ENCODE data around the gene S100A10. TPM values are rescaled to one million over a fixed set of nuclear protein-coding genes. Genes with fewer than 3 reads are reported as not detected.

The S100A10 gene
- total and polyA plus RNA-seq, 8 donors, result 415 to 1,250 (median 549) TPM

DNA sequence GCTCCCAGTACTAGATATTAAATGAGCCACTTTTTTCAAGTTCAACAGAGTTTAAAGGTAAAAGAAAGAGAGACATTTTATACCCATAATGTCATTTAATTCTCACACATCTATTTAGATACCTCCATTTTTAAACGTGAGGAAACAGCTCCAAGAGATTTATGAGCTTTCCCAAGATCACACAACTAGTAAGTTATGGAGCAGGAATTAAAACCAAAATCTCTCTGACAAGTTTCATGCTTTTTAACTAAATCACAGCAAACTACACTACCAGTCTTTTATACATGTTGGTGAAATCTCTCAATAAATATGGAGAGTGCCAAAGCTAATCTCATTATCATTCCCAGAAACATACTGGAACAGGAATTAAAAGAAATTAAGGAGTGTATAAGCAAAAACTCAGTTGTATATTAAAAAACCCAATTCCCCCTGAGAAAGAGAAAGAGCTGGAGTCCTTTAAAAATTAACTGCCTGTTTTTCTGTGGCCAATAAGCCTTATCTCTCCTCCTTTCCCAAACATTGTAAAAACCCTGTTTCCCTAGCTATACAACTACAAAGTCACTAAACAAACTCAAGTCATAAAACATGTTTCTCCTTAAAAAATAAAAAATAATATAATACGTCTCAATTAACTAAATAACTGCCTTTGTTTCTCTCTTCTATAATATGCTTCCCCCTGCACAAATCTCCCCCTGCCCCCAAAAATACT lies 57.6 kb downstream of the S100A10 start:
- Histone ChIP-seq H3K9me3 (no peaks in the 10 kb centered on the region), H3K36me3 (no peaks in the 10 kb centered on the region), H3K27ac (no peak overlapping the region), H3K4me3 (no peak overlapping the region), H3K4me1 (peaks cover 0 to 5% of the 10 kb centered on the region in 2 donors), H3K27me3 (no peaks in the 10 kb centered on the region)
- intact Hi-C loops (cut with DNase I), result loop anchor here (2.0 to 10.0 kb wide), 2 partner anchors 59 to 63 kb away; partner anchors contain the start of gene S100A10 (in 1 of the 2)
- ATAC-seq (no peak), DNase-seq (no peak)
- TF ChIP-seq, protein P1, sequence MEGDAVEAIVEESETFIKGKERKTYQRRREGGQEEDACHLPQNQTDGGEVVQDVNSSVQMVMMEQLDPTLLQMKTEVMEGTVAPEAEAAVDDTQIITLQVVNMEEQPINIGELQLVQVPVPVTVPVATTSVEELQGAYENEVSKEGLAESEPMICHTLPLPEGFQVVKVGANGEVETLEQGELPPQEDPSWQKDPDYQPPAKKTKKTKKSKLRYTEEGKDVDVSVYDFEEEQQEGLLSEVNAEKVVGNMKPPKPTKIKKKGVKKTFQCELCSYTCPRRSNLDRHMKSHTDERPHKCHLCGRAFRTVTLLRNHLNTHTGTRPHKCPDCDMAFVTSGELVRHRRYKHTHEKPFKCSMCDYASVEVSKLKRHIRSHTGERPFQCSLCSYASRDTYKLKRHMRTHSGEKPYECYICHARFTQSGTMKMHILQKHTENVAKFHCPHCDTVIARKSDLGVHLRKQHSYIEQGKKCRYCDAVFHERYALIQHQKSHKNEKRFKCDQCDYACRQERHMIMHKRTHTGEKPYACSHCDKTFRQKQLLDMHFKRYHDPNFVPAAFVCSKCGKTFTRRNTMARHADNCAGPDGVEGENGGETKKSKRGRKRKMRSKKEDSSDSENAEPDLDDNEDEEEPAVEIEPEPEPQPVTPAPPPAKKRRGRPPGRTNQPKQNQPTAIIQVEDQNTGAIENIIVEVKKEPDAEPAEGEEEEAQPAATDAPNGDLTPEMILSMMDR (IDR thresholded peaks at IDR 0.05), result no peak

DNA sequence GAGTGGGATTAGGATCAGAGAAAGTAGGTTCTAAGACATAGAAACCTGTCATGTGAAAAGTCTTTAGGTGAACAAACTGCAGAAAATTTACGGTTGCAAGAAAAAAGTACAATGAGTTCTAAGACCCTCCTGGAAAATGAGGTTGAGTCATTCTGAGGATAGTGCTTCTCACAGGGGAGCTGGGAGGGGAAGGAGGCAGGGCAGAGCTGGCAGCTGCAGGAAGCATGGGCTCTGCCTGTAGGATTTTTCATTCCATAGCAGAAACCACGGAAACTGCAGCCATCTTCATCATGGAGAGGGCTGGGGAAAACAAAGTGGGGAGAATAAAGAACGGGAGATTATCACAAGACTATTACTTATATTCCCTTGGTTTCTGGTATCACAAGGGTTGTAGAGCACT lies 58.5 kb downstream of the S100A10 start:
- intact Hi-C loops (cut with DNase I), result loop anchor here (2.0 to 10.0 kb wide), 2 partner anchors 60 to 64 kb away; partner anchors contain the start of gene S100A10 (in 1 of the 2)
- TF ChIP-seq, protein P1 (IDR thresholded peaks at IDR 0.05), result no peak

DNA sequence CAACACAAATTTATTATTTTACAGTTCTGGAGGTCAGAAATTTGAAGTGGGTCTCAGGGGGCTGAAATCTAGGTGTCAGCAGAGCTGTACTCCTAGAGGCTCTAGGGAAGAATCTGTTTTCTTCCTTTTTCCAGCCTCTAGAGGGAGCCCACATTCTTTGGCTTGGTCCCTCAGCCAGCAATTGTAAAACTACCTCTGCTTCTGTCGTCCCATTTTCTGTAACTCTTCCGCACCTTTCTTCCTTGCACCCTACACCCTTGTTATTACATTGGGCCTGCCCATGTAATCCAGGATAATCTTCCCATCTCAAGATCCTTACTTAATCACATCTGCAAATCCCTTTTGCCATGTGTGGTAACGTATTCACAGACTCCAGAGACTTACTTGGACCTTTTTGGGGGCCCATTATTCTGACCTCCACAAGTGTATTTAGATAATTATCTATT lies 59.6 kb downstream of the S100A10 start:
- Histone ChIP-seq H3K27me3 (no peaks in the 10 kb centered on the region), H3K9me3 (no peaks in the 10 kb centered on the region), H3K36me3 (no peaks in the 10 kb centered on the region), H3K4me1 (no peaks in the 10 kb centered on the region), H3K27ac (no peak overlapping the region), H3K4me3 (no peak overlapping the region)
- DNase-seq (peak in 2 of 4 donors; percentile 55 to 75), ATAC-seq (peak; percentile 98)
- TF ChIP-seq, protein P1 (IDR thresholded peaks at IDR 0.05), result peak; percentile 70 to 91
- intact Hi-C loops (cut with DNase I), result loop anchor here (2.0 to 10.0 kb wide), 2 partner anchors 61 to 65 kb away; partner anchors contain the start of gene S100A10 (in 1 of the 2)

More for the DNA sequence above, 58.5 kb downstream of the S100A10 start:
- Histone ChIP-seq H3K4me3 (no peak overlapping the region), H3K27me3 (no peaks in the 10 kb centered on the region), H3K9me3 (no peaks in the 10 kb centered on the region), H3K27ac (no peak overlapping the region), H3K4me1 (no peaks in the 10 kb centered on the region), H3K36me3 (no peaks in the 10 kb centered on the region)
- no peak for ATAC-seq
- DNase-seq, result no peak

Other genes with a start within 250 kb of the S100A10 start
- gene MRPL9, start 230.4 kb downstream of the S100A10 start, total RNA-seq, result 10 to 100 TPM; 42.5 to 57.5 TPM
- 100 to 1,000 TPM; 102 to 132 (median 120) TPM for gene MRPL9, start 230.4 kb downstream of the S100A10 start, polyA plus RNA-seq (ENCODE audit: insufficient read length in 6 of 6)
- 10 to 100 TPM; 10.5 to 13.3 TPM for gene TDRKH, start 203.4 kb downstream of the S100A10 start, total RNA-seq
- 10 to 100 TPM; 10.8 to 13.3 (median 11.7) TPM for gene TDRKH, start 203.4 kb downstream of the S100A10 start, polyA plus RNA-seq (ENCODE audit: insufficient read length in 6 of 6)
- gene LINGO4, start 188.4 kb downstream of the S100A10 start, total RNA-seq, result under 1 TPM; 0.06 to 0.63 TPM
- gene LINGO4, start 188.4 kb downstream of the S100A10 start, polyA plus RNA-seq (ENCODE audit: insufficient read length in 6 of 6), result under 1 TPM in 4 of 6 donors, not detected in 2; 0.07 to 0.17 (median 0.12) TPM
- 10 to 100 TPM in 1 of 2 donors, 1 to 10 TPM in 1; 5.4 to 11.8 TPM for gene RORC, start 162.1 kb downstream of the S100A10 start, total RNA-seq
- gene RORC, start 162.1 kb downstream of the S100A10 start, polyA plus RNA-seq (ENCODE audit: insufficient read length in 6 of 6), result 10 to 100 TPM in 4 of 6 donors, 1 to 10 TPM in 2; 6.5 to 11.0 (median 10.3) TPM
- under 1 TPM; 0.26 to 0.55 TPM for gene C2CD4D, start 154.0 kb downstream of the S100A10 start, total RNA-seq
- under 1 TPM; 0.31 to 0.92 (median 0.53) TPM for gene C2CD4D, start 154.0 kb downstream of the S100A10 start, polyA plus RNA-seq (ENCODE audit: insufficient read length in 6 of 6)
- gene THEM5, start 140.1 kb downstream of the S100A10 start, total RNA-seq, result not detected
- gene THEM5, start 140.1 kb downstream of the S100A10 start, polyA plus RNA-seq (ENCODE audit: insufficient read length in 6 of 6), result 1 to 10 TPM in 3 of 6 donors, under 1 TPM in 3; 0.67 to 1.2 (median 1.00) TPM
- 10 to 100 TPM; 10.6 to 13.7 TPM for gene THEM4, start 84.3 kb downstream of the S100A10 start, total RNA-seq
- 10 to 100 TPM; 25.5 to 36.8 (median 33.8) TPM for gene THEM4, start 84.3 kb downstream of the S100A10 start, polyA plus RNA-seq (ENCODE audit: insufficient read length in 6 of 6)
- 100 to 1,000 TPM; 671 to 868 TPM for gene S100A11, start 43.1 kb upstream of the S100A10 start, total RNA-seq
- gene S100A11, start 43.1 kb upstream of the S100A10 start, polyA plus RNA-seq (ENCODE audit: insufficient read length in 6 of 6), result 100 to 1,000 TPM; 203 to 307 (median 233) TPM
- not detected for gene TCHHL1, start 95.2 kb upstream of the S100A10 start, total RNA-seq
- not detected for gene TCHHL1, start 95.2 kb upstream of the S100A10 start, polyA plus RNA-seq (ENCODE audit: insufficient read length in 6 of 6)
- under 1 TPM; 0.03 to 0.16 TPM for gene TCHH, start 121.6 kb upstream of the S100A10 start, total RNA-seq
- gene TCHH, start 121.6 kb upstream of the S100A10 start, polyA plus RNA-seq (ENCODE audit: insufficient read length in 6 of 6), result under 1 TPM; 0.07 to 0.14 (median 0.08) TPM
- not detected for gene RPTN, start 165.4 kb upstream of the S100A10 start, total RNA-seq
- gene RPTN, start 165.4 kb upstream of the S100A10 start, polyA plus RNA-seq (ENCODE audit: insufficient read length in 6 of 6), result not detected
- not detected for gene HRNR, start 230.3 kb upstream of the S100A10 start, total RNA-seq
- gene HRNR, start 230.3 kb upstream of the S100A10 start, polyA plus RNA-seq (ENCODE audit: insufficient read length in 6 of 6), result under 1 TPM; 0.10 to 0.54 (median 0.21) TPM

Data from left lung (tissue), 10 donors.